Nephron progenitor cell (in vitro differentiated cells): ENCODE results near the gene CDCA5.
A peak's percentile ranks its signal among the peaks of the same experiment; 100 is the strongest.

Source experiments
- DNase-seq: peaks from one replicate; pipeline ENCODE4 v3.0.0; 2021
- H3K27ac Mint-ChIP-seq: 2 replicates; pipeline ENCODE4 v1.8.0; 2021; ENCODE audit warnings: mild to moderate bottlenecking, moderate library complexity, mixed read lengths
- H3K27me3 Mint-ChIP-seq: 2 replicates; pipeline ENCODE4 v1.8.0; 2021; ENCODE audit warnings: mild to moderate bottlenecking, low read depth, mixed read lengths; ENCODE audit not compliant: poor library complexity
- H3K36me3 Mint-ChIP-seq: 2 replicates; pipeline ENCODE4 v1.8.0; 2021; ENCODE audit warnings: low read depth, mixed read lengths
- H3K4me1 Mint-ChIP-seq: 2 replicates; pipeline ENCODE4 v1.8.0; 2021; ENCODE audit warnings: mixed read lengths
- H3K4me3 Mint-ChIP-seq: 2 replicates; pipeline ENCODE4 v1.8.0; 2021; ENCODE audit warnings: mild to moderate bottlenecking, moderate library complexity, mixed read lengths
- H3K9me3 Mint-ChIP-seq: 2 replicates; pipeline ENCODE4 v1.8.0; 2021; ENCODE audit warnings: mild to moderate bottlenecking, moderate library complexity, mixed read lengths
- TF ChIP-seq, protein P1 (sequence below): fragments of 200-600 bp; sonication (generic); IDR thresholded peaks from 2 replicates; pipeline ENCODE4 v1.5.0; 2021; ENCODE audit warnings: antibody characterized with exemption

The CDCA5 gene

DNA sequence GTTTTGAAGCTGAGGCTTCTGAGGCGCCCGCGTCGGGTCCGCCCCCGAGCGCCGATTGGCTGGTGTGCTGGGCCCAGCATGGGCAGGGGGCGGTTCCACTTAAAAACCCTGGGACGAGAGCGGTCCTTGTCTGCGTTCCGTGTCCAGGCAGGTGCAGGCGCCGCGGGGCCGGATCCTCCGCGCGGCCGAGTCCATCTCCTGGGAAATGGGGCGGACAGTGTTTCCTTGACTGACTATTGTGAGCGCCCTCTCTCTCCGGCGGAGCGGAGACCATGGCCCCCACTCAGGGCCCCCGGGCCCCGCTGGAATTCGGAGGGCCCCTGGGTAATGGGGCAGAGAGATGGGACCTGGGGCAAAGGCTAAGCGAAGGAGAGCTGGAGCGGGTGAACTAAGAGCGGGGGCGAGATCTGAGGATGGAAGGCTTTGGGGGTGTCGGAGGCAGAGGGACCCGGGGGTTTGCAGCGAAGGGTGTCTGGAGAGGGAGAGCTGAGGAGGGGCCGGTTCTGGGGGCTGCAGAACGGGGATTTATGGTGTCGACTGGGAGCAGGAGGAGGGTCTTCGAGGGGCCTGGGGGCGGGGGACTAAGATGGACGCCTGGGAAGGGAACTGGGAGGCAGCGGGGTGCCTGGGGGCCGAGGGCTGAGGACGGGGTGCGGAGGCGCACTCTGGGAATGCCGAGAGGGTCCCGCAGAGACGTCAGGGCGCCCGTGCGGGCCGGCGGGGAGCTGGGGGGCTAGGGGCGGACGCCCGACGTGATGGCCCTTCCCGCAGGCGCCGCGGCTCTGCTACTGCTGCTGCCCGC lies 28.1 kb upstream of the CDCA5 start, which contains the start of gene TM7SF2:
Gene TM7SF2, plus strand, starts transcription at position 129 of the 802 bp plus-strand sequence. Its CDS starts 144 bp downstream, at position 273.
- H3K4me3 Mint-ChIP-seq: peak within 1 kb of the TSS; percentile 97
- peak within 1 kb of the TSS; percentile 97 for H3K27ac Mint-ChIP-seq
- peak; percentile 97 for DNase-seq
- no peaks in the 10 kb centered on the region for H3K9me3 Mint-ChIP-seq
- TF ChIP-seq, protein P1, sequence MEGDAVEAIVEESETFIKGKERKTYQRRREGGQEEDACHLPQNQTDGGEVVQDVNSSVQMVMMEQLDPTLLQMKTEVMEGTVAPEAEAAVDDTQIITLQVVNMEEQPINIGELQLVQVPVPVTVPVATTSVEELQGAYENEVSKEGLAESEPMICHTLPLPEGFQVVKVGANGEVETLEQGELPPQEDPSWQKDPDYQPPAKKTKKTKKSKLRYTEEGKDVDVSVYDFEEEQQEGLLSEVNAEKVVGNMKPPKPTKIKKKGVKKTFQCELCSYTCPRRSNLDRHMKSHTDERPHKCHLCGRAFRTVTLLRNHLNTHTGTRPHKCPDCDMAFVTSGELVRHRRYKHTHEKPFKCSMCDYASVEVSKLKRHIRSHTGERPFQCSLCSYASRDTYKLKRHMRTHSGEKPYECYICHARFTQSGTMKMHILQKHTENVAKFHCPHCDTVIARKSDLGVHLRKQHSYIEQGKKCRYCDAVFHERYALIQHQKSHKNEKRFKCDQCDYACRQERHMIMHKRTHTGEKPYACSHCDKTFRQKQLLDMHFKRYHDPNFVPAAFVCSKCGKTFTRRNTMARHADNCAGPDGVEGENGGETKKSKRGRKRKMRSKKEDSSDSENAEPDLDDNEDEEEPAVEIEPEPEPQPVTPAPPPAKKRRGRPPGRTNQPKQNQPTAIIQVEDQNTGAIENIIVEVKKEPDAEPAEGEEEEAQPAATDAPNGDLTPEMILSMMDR: no peak
- peaks cover 4% of the 10 kb centered on the region for H3K27me3 Mint-ChIP-seq
- H3K4me1 Mint-ChIP-seq: peaks cover 39% of the 10 kb centered on the region
- H3K36me3 Mint-ChIP-seq: peaks cover 5% of the 10 kb centered on the region

GRCh38 chr11:65111159-65111743 lies 27.4 kb upstream of the CDCA5 start:
- H3K36me3 Mint-ChIP-seq: peaks cover 5% of the 10 kb centered on the region
- H3K4me1 Mint-ChIP-seq: peaks cover 46% of the 10 kb centered on the region
- DNase-seq: no peak
- H3K27me3 Mint-ChIP-seq: peaks cover 4% of the 10 kb centered on the region
- TF ChIP-seq, protein P1: no peak
- no peaks in the 10 kb centered on the region for H3K9me3 Mint-ChIP-seq
- peak overlapping the region; percentile 97 for H3K4me3 Mint-ChIP-seq
- H3K27ac Mint-ChIP-seq: no peak overlapping the region

- H3K4me1 Mint-ChIP-seq: peaks cover 47% of the 10 kb centered on the region
- H3K36me3 Mint-ChIP-seq: peaks cover 11% of the 10 kb centered on the region
- no peak overlapping the region for H3K4me3 Mint-ChIP-seq
- peak; percentile 99 for DNase-seq
- no peaks in the 10 kb centered on the region for H3K9me3 Mint-ChIP-seq
- TF ChIP-seq, protein P1: peak; percentile 97
- H3K27me3 Mint-ChIP-seq: peaks cover 9% of the 10 kb centered on the region
- H3K27ac Mint-ChIP-seq: no peak overlapping the region
Measured at GRCh38 chr11:65110354-65110861, 26.6 kb upstream of the CDCA5 start.

DNA sequence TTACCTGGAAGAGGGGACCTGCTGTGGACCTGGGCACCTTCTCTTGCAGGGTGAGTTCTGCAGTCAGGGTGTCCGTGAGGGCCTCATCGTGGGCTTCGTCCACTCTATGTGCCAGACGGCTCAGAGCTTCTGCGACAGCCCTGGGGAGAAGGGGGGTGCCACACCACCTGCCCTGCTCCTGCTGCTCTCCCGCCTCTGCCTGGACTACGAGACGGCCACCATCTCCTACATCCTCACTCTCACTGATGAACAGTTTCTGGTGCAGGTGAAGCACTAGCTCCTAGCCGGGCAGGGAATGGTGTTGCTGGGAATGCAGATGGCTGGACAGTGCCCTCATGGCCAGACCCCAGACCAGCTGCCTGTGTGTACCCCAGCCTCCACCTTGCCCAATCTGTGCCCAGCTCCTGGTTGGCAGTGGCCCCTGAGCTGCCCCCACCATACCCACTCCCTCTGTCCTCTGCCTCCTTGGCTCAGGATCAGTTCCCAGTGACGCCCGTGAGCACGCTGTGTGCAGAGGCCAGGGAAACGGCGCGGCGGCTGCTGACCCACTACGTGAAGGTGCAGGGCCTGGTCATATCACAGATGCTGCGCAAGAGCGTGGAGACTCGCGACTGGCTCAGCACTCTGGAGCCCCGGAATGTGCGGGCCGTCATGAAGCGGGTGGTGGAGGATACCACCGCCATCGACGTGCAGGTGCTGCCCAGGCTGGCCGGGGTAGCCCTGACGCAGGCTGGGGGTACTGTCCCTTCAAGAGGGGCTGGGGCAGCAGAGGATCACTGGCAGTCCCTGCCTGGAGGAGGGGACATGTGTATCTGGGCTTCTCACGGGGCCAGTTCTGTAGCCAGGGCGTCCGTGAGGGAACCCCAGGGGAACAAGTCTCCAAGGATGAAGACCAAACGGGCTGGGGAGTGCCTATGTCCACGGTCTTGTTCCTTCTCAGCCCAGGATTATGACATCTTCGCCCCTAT lies 25.7 kb upstream of the CDCA5 start:
- Mint-ChIP-seq H3K27me3 (peaks cover 9% of the 10 kb centered on the region), H3K27ac (no peak overlapping the region), H3K9me3 (no peaks in the 10 kb centered on the region), H3K4me3 (no peak overlapping the region), H3K36me3 (peaks cover 10% of the 10 kb centered on the region), H3K4me1 (peaks cover 44% of the 10 kb centered on the region)
- DNase-seq: no peak
- TF ChIP-seq, protein P1: no peak

GRCh38 chr11:65108469-65109123 lies 24.8 kb upstream of the CDCA5 start:
- peaks cover 37% of the 10 kb centered on the region for H3K4me1 Mint-ChIP-seq
- DNase-seq: no peak
- TF ChIP-seq, protein P1: no peak
- H3K9me3 Mint-ChIP-seq: no peaks in the 10 kb centered on the region
- H3K27me3 Mint-ChIP-seq: peaks cover 4% of the 10 kb centered on the region
- H3K27ac Mint-ChIP-seq: no peak overlapping the region
- H3K4me3 Mint-ChIP-seq: no peak overlapping the region
- H3K36me3 Mint-ChIP-seq: peaks cover 10% of the 10 kb centered on the region
